SU-DHL-6 (cell line): Measurements from ENCODE around the gene KCTD3.

Experiments
- H2AFZ ChIP-seq: fragments of 200-600 bp; sonication (generic); 2 replicates; pipeline ENCODE4 v1.6.1; 2014; ENCODE audit warnings: low read depth, mild to moderate bottlenecking, moderate library complexity, mixed read lengths, antibody characterized with exemption, low read length; ENCODE audit not compliant: severe bottlenecking
- H3F3A ChIP-seq: fragments of 200-600 bp; shearing (Covaris generic); 2 replicates; pipeline ENCODE4 v1.6.0; 2016; ENCODE audit warnings: antibody characterized with exemption, mild to moderate bottlenecking; ENCODE audit not compliant: insufficient read depth
- H3K27ac ChIP-seq: fragments of 200-600 bp; sonication (generic); 2 replicates; pipeline ENCODE4 v1.5.1; 2016; ENCODE audit warnings: low read depth, mild to moderate bottlenecking, low read length, moderate library complexity, mixed read lengths
- H3K27me3 ChIP-seq: fragments of 200-600 bp; sonication (generic), shearing (Covaris generic); 2 replicates; pipeline ENCODE4 v1.6.0; 2014; ENCODE audit warnings: mild to moderate bottlenecking, low read length
- H3K36me3 ChIP-seq: fragments of 200-600 bp; sonication (generic); 2 replicates; pipeline ENCODE4 v1.6.1; 2014; ENCODE audit warnings: mild to moderate bottlenecking, low read length, mixed read lengths
- H3K4me2 ChIP-seq: fragments of 300-600, 200-600 bp; shearing (Covaris generic), sonication (generic); 2 replicates; pipeline ENCODE4 v1.6.0; 2014; ENCODE audit warnings: low read length, low read depth, mild to moderate bottlenecking; ENCODE audit not compliant: poor library complexity, severe bottlenecking
- H3K4me3 ChIP-seq: fragments of 200-600 bp; sonication (generic); 2 replicates; pipeline ENCODE4 v1.5.1; 2014; ENCODE audit warnings: antibody characterized with exemption, low read length, mild to moderate bottlenecking, mixed read lengths; ENCODE audit not compliant: insufficient read depth, poor library complexity, severe bottlenecking
- H3K79me2 ChIP-seq: fragments of 200-600 bp; sonication (generic); 2 replicates; pipeline ENCODE4 v1.6.1; 2014; ENCODE audit warnings: mild to moderate bottlenecking, low read length, moderate library complexity; ENCODE audit not compliant: insufficient read depth
- H3K9ac ChIP-seq: fragments of 200-600 bp; sonication (generic); 2 replicates; pipeline ENCODE4 v1.7.0; 2014; ENCODE audit warnings: mild to moderate bottlenecking, low read length
- H3K9me2 ChIP-seq: fragments of 200-600 bp; sonication (generic); replicated peaks from 2 replicates; pipeline ENCODE4 v1.6.1; 2014; ENCODE audit warnings: low read length; ENCODE audit not compliant: insufficient read depth
- H3K9me3 ChIP-seq: fragments of 200-600 bp; sonication (generic); 2 replicates; pipeline ENCODE4 v1.6.1; 2014; ENCODE audit warnings: low read length, mixed read lengths; ENCODE audit not compliant: insufficient read depth
- H4K20me1 ChIP-seq: fragments of 200-600 bp; sonication (generic); 2 replicates; pipeline ENCODE4 v1.6.1; 2014; ENCODE audit warnings: low read depth, mild to moderate bottlenecking, antibody characterized with exemption, low read length, moderate library complexity, mixed read lengths
- CTCF ChIP-seq: fragments of 200-600 bp; sonication (generic); IDR thresholded peaks from one replicate; pipeline ENCODE4 v1.5.1; 2017; ENCODE audit warnings: antibody characterized with exemption, mild to moderate bottlenecking, low read length, moderate library complexity; ENCODE audit not compliant: insufficient read depth, poor library complexity, severe bottlenecking
- EZH2phosphoT487 ChIP-seq: fragments of 200-600 bp; sonication (generic), shearing (Covaris generic); conservative IDR thresholded peaks from 2 replicates; pipeline ENCODE4 v1.6.1; 2018; ENCODE audit warnings: mild to moderate bottlenecking, antibody characterized with exemption, low read length, moderate library complexity, mixed read lengths

KCTD3 gene

GRCh38 chr1:215647738-215648137 is 80.6 kb downstream of the KCTD3 start:
- Histone ChIP-seq H3K36me3 (no peaks in the 10 kb centered on the region), H2AFZ (no peak overlapping the region), H3K4me3 (no peak overlapping the region), H3K9ac (no peak overlapping the region), H3F3A (no peaks in the 10 kb centered on the region), H3K9me3 (no peaks in the 10 kb centered on the region), H3K79me2 (no peaks in the 10 kb centered on the region), H3K27ac (no peak overlapping the region), H4K20me1 (no peaks in the 10 kb centered on the region), H3K27me3 (no peaks in the 10 kb centered on the region), H3K9me2 (no peaks in the 10 kb centered on the region), H3K4me2 (no peak overlapping the region)
- TF ChIP-seq CTCF = no peak
- no peak for TF ChIP-seq EZH2phosphoT487

- no peak overlapping the region for H2AFZ ChIP-seq
- H3K4me2 ChIP-seq = no peak overlapping the region
- no peak overlapping the region for H3K4me3 ChIP-seq
- no peak overlapping the region for H3K9ac ChIP-seq
- H3K27ac ChIP-seq = no peak overlapping the region
- H3K9me2 ChIP-seq = no peaks in the 10 kb centered on the region
- H3K79me2 ChIP-seq = no peaks in the 10 kb centered on the region
- TF ChIP-seq EZH2phosphoT487 (no peak), CTCF (no peak)
- H3K9me3 ChIP-seq = no peaks in the 10 kb centered on the region
- H4K20me1 ChIP-seq = no peaks in the 10 kb centered on the region
- no peaks in the 10 kb centered on the region for H3K27me3 ChIP-seq
- H3K36me3 ChIP-seq = no peaks in the 10 kb centered on the region
- no peaks in the 10 kb centered on the region for H3F3A ChIP-seq
Measured at GRCh38 chr1:215648957-215649356, 81.9 kb downstream of the KCTD3 start.

GRCh38 chr1:215650446-215651149 is 83.5 kb downstream of the KCTD3 start:
- H3K79me2 ChIP-seq = no peaks in the 10 kb centered on the region
- no peak overlapping the region for H3K4me3 ChIP-seq
- no peaks in the 10 kb centered on the region for H3K9me2 ChIP-seq
- no peaks in the 10 kb centered on the region for H3K36me3 ChIP-seq
- TF ChIP-seq CTCF = no peak
- TF ChIP-seq EZH2phosphoT487 = no peak
- no peaks in the 10 kb centered on the region for H3K9me3 ChIP-seq
- no peak overlapping the region for H2AFZ ChIP-seq
- no peaks in the 10 kb centered on the region for H3K27me3 ChIP-seq
- no peaks in the 10 kb centered on the region for H3F3A ChIP-seq
- no peak overlapping the region for H3K9ac ChIP-seq
- H3K4me2 ChIP-seq = no peak overlapping the region
- H3K27ac ChIP-seq = no peak overlapping the region
- H4K20me1 ChIP-seq = no peaks in the 10 kb centered on the region

- H3K4me2 ChIP-seq = no peak overlapping the region
- H2AFZ ChIP-seq = no peak overlapping the region
- H3K27me3 ChIP-seq = no peaks in the 10 kb centered on the region
- no peaks in the 10 kb centered on the region for H3K79me2 ChIP-seq
- no peak for TF ChIP-seq CTCF
- TF ChIP-seq EZH2phosphoT487 = no peak
- H3K36me3 ChIP-seq = no peaks in the 10 kb centered on the region
- H3K9me3 ChIP-seq = no peaks in the 10 kb centered on the region
- no peaks in the 10 kb centered on the region for H3F3A ChIP-seq
- no peaks in the 10 kb centered on the region for H4K20me1 ChIP-seq
- no peak overlapping the region for H3K4me3 ChIP-seq
- H3K27ac ChIP-seq = no peak overlapping the region
- H3K9ac ChIP-seq = no peak overlapping the region
- no peaks in the 10 kb centered on the region for H3K9me2 ChIP-seq
Measured at GRCh38 chr1:215651867-215652266, 84.8 kb downstream of the KCTD3 start.
